ENCODE measurements around the gene UNK. TPM values are rescaled to one million over a fixed set of nuclear protein-coding genes. Genes with fewer than 3 reads are reported as not detected.

The UNK gene
- total and polyA plus RNA-seq, 9 of the 15 experiments (the other 6 are each of a cell fraction or from before 2014, with no cell fraction given): 12.8 to 38.6 (median 24.8) TPM

- TF ChIP-seq CHAMP1 (IDR thresholded peaks at IDR 0.05) (no peak), MGA (IDR thresholded peaks at IDR 0.05) (no peak), NFE2 (IDR thresholded peaks at IDR 0.05; ENCODE audit: low read depth) (no peak), SMAD3 (CRISPR knock-in tag; conservative IDR thresholded peaks at IDR 0.05) (no peak), PCBP2 (IDR thresholded peaks at IDR 0.05; ENCODE audit: low read depth, low read length, poor library complexity, severe bottlenecking) (no peak), POU5F1 (IDR thresholded peaks at IDR 0.05; ENCODE audit: borderline replicate concordance, low read depth, low read length, partially characterized antibody) (no peak), RBM34 (IDR thresholded peaks at IDR 0.05; ENCODE audit: borderline replicate concordance, insufficient read depth, low read length) (no peak), USF1 (CRISPR knock-in tag; IDR thresholded peaks at IDR 0.05) (0 out of 2 replicates have a peak, but pooled peaks have one; percentile 25), NR2C1 (IDR thresholded peaks at IDR 0.05) (no peak), NR2C1 (tag; IDR thresholded peaks at IDR 0.05) (no peak), SMC3 (conservative IDR thresholded peaks at IDR 0.05; ENCODE audit: insufficient read depth, low read depth, low read length) (peak; percentile 32; the same call in 1 of the 2 replicates), YBX1 (IDR thresholded peaks at IDR 0.05) (no peak)
Observed at GRCh38 chr17:75848523-75849278, 64.1 kb downstream of the UNK start (continued).
